Measurements from ENCODE around the gene LPAR2.

The LPAR2 gene

DNA sequence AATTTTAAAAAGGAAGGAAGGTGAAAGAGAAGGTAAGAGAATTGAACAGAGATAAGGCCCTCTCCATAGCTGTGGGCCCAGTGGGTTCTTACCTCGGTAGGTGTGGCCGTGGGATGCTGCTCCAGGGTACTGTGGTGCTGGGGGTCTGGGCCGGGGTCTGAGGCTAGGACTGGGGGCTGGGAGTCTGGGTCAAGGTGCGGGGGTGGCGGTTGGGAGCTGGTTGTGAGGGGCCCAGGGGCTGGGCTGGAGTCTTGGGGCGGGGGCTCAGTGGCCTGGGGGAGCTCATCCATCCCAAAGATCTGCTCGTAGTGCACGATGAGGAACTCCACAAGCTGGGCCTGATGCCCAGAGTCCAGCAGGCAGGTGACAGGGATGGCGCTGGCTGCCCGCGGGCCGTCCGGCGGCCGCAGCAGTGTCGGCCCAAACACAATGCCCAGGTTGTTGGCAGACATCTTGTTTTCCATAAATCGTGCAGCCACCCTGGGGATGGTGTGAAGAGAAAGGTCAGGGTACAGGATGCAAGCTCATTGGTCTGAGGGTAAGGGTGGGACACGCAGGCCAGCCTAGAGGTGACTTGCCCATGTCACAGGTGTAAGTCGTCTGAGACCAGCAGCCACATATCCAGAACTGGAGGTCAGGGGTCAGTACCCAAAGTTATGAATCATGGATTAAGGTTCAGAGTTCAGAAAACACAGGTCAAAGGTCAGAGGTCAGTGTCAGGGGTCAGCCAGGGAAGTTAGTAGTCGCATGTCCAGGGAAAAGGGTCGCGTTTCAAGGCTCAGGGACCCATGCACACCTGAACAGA lies 5.9 kb upstream of the LPAR2 start:
- H3K36me3 ChIP-seq (ENCODE audit: insufficient read depth, low read length) = peaks cover 43% of the 10 kb centered on the region
- no peaks in the 10 kb centered on the region for H3K27me3 ChIP-seq (ENCODE audit: insufficient read depth, low read length)
- no peak overlapping the region for H2AFZ ChIP-seq (ENCODE audit: low read depth, low read length)
- H3K9me3 ChIP-seq (ENCODE audit: low read length) = peaks cover 7% of the 10 kb centered on the region
- H3K4me3 ChIP-seq (ENCODE audit: low read length) = no peak overlapping the region
- no peaks in the 10 kb centered on the region for H3K4me1 ChIP-seq (ENCODE audit: insufficient read depth, low read length)

DNA sequence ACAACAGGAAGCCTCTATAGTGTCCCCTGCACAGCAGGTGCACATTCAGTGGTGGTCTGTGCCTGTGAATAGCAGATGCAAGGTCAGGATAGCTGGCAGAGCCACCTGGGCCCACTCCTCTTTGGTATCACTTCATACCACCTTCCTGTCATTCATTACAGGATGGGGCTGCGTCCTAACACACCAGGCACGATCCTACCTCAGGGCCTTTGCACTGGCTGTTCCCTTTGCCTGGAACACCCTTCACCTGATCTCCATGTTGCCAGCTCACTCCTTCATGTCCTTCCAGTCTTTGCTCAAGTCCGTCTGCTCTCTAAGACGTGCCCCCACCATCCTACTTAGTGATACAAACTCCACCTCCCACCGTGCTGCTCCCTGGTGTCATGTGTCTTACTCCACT lies 4.6 kb upstream of the LPAR2 start:
- Histone ChIP-seq H2AFZ (ENCODE audit: low read depth, low read length) (no peak overlapping the region), H3K4me3 (ENCODE audit: low read length) (no peak overlapping the region), H3K27me3 (ENCODE audit: insufficient read depth, low read length) (no peaks in the 10 kb centered on the region), H3K9me3 (ENCODE audit: low read length) (peaks cover 7% of the 10 kb centered on the region), H3K4me1 (ENCODE audit: insufficient read depth, low read length) (no peaks in the 10 kb centered on the region), H3K36me3 (ENCODE audit: insufficient read depth, low read length) (peaks cover 44% of the 10 kb centered on the region)

DNA sequence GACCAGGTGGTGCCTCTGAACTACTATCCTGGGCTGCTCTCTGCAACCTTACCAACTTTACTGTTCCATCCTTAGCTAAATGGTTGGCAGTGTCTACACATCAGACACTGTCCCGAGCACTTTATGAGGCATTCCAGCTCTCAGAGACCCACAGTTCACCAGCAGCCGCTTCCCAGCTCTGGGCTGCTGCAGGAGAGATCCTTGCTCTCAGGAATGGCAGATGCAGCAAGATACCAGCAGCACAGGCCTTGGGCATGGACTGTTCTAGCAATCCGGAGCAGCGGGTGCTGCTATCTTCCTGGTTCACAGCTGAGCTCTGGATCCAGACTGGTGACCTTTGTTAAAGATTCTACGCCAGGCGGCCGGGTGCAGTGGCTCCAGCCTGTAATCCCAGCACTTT lies 3.3 kb upstream of the LPAR2 start:
- Histone ChIP-seq H3K27me3 (ENCODE audit: insufficient read depth, low read length) (no peaks in the 10 kb centered on the region), H3K36me3 (ENCODE audit: insufficient read depth, low read length) (peaks cover 42% of the 10 kb centered on the region), H2AFZ (ENCODE audit: low read depth, low read length) (no peak overlapping the region), H3K4me1 (ENCODE audit: insufficient read depth, low read length) (no peaks in the 10 kb centered on the region), H3K9me3 (ENCODE audit: low read length) (peaks cover 7% of the 10 kb centered on the region), H3K4me3 (ENCODE audit: low read length) (no peak overlapping the region)

DNA sequence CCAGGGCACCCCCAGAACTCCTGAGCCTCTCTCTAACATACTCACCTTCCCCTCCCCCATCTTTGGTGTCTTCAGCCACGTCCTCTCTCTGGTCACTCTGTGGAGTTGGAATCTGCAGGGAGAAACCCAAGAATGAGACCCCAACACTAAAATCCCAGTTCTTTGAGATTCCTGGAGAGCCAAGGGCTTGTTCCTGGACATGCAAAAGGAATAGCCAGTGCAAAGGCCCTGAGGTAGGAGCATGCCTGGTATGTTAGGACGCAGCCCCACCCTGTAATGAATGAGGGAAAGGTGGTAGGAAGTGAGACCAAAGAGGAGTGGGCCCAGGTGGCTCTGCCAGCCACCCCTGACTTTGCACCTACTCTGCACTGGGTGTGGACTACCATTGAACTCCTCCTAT lies 2.4 kb upstream of the LPAR2 start:
- Histone ChIP-seq H2AFZ (ENCODE audit: low read depth, low read length) (no peak overlapping the region), H3K36me3 (ENCODE audit: insufficient read depth, low read length) (peaks cover 37% of the 10 kb centered on the region), H3K27me3 (ENCODE audit: insufficient read depth, low read length) (no peaks in the 10 kb centered on the region), H3K4me1 (ENCODE audit: insufficient read depth, low read length) (no peaks in the 10 kb centered on the region), H3K4me3 (ENCODE audit: low read length) (no peak overlapping the region), H3K9me3 (ENCODE audit: low read length) (peaks cover 7% of the 10 kb centered on the region)

DNA sequence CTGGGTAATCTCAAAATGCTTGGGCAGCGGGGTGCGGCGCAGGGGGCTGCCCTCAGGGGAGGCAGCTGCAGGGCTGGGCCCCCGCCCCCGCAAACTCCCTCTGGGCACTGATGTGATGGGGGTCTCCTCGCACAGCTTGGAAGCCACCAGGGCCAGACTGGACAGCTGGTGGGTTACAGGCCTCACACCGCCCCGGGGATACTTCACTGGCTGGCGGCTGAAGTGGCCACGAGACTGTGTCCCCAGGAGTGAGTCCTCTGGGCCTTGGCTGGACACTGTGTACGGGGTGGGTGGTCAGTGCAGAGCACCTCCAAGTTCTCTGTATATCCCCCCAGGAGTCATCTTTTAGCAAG lies 2.0 kb upstream of the LPAR2 start:
- H3K4me3 ChIP-seq (ENCODE audit: low read length) = no peak overlapping the region
- H3K4me1 ChIP-seq (ENCODE audit: insufficient read depth, low read length) = no peaks in the 10 kb centered on the region
- no peak overlapping the region for H2AFZ ChIP-seq (ENCODE audit: low read depth, low read length)
- H3K9me3 ChIP-seq (ENCODE audit: low read length) = peaks cover 5% of the 10 kb centered on the region
- H3K27me3 ChIP-seq (ENCODE audit: insufficient read depth, low read length) = no peaks in the 10 kb centered on the region
- H3K36me3 ChIP-seq (ENCODE audit: insufficient read depth, low read length) = peaks cover 33% of the 10 kb centered on the region

DNA sequence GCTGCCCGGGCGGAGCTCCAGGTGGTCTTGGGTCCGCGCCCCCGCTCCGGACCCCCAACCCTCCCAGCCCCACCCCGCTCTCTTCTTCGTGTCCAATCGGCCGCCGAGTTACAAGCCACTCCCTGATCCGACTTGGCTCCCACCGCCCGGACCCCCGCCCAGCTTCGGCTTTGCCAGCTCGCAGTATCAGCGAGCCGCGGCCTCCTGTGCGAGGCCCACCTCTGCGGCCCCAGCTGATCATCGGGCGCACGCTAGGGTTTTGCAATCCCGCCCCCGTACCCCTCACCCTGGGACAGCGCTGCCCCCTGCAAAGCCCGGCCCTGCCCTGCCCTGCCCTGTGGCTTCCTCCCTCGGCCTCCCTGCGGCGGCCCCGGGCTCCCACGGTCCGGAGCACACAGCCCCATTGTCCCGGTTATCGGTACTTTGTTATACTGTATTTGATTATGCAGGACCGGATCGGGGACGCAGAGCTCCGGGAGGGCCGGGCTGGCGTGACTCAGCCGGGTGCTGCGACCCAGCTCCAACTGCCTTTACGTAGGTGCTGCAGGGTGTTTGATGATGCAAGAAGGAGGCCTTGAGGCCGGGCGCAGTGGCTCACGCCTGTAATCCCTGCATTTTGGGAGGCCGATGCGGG lies 598 bp upstream of the LPAR2 start:
- Histone ChIP-seq H3K4me3 (ENCODE audit: low read length) (no peak overlapping the region), H3K4me1 (ENCODE audit: insufficient read depth, low read length) (no peaks in the 10 kb centered on the region), H3K9me3 (ENCODE audit: low read length) (peaks cover 4% of the 10 kb centered on the region), H3K36me3 (ENCODE audit: insufficient read depth, low read length) (peaks cover 24% of the 10 kb centered on the region), H3K27me3 (ENCODE audit: insufficient read depth, low read length) (no peaks in the 10 kb centered on the region), H2AFZ (ENCODE audit: low read depth, low read length) (no peak overlapping the region)

DNA sequence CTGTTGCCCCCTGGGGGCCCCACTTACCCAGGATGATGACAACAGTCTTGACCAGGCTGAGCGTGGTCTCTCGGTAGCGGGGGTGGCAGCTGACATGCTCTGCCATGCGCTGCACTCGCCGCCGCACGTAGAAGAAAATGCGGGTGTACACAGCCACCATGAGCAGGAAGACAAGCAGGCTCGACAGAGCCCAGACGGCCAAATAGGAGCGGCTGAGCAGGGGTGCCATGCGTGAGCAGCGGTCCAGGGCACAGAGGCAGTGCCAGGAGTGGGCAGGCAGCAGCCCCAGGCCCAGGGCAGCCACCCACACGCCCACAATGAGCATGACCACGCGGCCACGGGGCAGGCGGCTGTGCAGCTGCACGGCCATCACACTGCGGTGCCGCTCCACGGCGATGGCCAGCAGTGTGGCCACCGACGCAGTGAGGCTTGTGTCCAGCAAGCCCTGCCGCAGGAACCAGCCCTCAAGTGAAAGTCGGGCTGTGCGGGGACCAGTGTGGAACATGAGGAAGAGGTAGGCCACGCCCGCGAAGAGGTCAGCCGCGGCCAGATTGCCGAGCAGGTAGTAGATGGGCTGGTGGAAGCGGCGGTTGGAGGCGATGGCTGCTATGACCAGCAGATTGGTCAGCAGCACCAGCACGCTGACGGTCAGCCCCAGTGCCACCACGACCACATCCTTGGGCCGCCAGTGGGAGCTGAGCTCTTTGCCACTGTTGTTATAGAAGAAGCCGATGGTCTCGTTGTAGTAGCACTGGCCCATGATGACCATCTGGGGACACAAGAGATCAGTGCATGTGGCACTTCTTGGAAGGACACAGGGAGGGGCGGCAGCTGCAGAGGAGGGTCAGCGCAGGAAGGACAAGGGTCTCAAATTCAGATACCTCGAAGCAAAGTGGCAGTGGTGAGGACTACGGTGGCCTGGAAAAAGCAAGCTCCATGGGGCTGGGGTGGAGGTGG lies 1.2 kb downstream of the LPAR2 start:
- Histone ChIP-seq H3K36me3 (ENCODE audit: insufficient read depth, low read length) (peaks cover 15% of the 10 kb centered on the region), H3K4me1 (ENCODE audit: insufficient read depth, low read length) (no peaks in the 10 kb centered on the region), H3K27me3 (ENCODE audit: insufficient read depth, low read length) (no peaks in the 10 kb centered on the region), H3K4me3 (ENCODE audit: low read length) (no peak overlapping the region), H2AFZ (ENCODE audit: low read depth, low read length) (no peak overlapping the region), H3K9me3 (ENCODE audit: low read length) (peaks cover 4% of the 10 kb centered on the region)

DNA sequence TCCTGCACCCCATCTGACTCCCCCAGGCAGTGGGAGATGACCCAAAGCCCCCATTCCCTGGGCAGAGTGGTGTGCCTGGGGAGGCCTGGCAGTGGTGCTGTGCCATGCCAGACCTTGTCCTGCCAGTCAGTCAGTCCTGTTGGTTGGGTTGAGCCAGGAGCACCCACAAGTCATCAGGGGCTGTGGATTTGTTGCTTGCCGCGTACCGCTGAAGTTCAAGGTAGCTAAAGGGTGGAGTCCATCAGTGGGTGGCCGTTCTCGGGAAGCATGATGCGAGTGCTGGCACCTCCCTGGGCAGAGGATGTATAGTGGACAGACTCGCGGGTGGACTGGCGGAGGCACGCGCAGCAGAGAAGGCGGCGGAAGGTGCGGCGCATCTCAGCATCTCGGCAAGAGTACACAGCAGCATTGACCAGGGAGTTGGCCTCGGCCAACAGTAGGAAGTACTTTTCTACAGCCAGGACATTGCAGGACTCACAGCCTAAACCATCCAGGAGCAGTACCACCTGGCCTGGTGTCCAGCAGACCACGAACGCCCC lies 3.9 kb downstream of the LPAR2 start:
- Histone ChIP-seq H3K27me3 (ENCODE audit: insufficient read depth, low read length) (no peaks in the 10 kb centered on the region), H3K4me3 (ENCODE audit: low read length) (no peak overlapping the region), H2AFZ (ENCODE audit: low read depth, low read length) (no peak overlapping the region), H3K9me3 (ENCODE audit: low read length) (no peaks in the 10 kb centered on the region), H3K36me3 (ENCODE audit: insufficient read depth, low read length) (peaks cover 6% of the 10 kb centered on the region), H3K4me1 (ENCODE audit: insufficient read depth, low read length) (no peaks in the 10 kb centered on the region)

DNA sequence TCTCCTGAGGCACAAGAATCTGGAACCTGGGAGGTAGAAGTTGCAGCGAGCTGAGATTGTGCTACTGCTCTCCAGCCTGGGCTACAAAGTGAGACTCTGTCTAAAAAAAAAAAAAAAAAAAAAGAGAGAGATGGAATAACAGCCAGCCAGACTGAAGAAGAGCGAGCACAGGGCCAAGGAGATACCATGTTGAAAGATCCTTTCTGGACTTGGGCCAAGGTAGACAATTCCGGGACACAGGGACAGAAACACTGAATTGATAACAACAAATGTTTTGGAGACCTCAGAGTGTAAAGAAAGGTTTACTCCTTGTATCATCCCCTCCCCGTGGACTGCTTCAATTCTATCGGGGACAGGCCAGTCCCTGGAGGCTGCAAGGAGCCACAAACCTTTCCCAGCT lies 4.6 kb downstream of the LPAR2 start:
- Histone ChIP-seq H3K36me3 (ENCODE audit: insufficient read depth, low read length) (peaks cover 3% of the 10 kb centered on the region), H3K9me3 (ENCODE audit: low read length) (no peaks in the 10 kb centered on the region), H3K27me3 (ENCODE audit: insufficient read depth, low read length) (no peaks in the 10 kb centered on the region), H3K4me3 (ENCODE audit: low read length) (no peak overlapping the region), H2AFZ (ENCODE audit: low read depth, low read length) (no peak overlapping the region), H3K4me1 (ENCODE audit: insufficient read depth, low read length) (no peaks in the 10 kb centered on the region)

DNA sequence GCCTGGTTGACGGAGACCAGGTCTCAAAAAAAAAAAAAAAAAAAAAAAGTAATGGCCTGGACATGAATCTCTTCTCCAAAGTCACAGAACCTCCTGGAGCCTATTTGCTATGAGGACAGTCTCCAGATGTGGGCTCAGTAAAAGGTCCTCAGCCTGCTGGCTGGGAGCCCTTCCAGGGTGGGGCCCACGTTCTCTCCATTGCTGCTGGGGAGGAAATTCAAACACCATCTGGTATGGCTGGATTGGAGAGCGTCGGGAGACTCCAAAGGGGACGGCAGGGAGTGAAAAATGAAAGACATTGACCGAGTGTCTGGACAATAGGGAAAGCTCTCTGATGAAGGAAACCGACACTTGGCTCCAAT lies 8.2 kb downstream of the LPAR2 start:
- no peaks in the 10 kb centered on the region for H3K9me3 ChIP-seq (ENCODE audit: low read length)
- H2AFZ ChIP-seq (ENCODE audit: low read depth, low read length) = no peak overlapping the region
- peaks cover 3% of the 10 kb centered on the region for H3K4me1 ChIP-seq (ENCODE audit: insufficient read depth, low read length)
- peaks cover 3% of the 10 kb centered on the region for H3K36me3 ChIP-seq (ENCODE audit: insufficient read depth, low read length)
- no peaks in the 10 kb centered on the region for H3K27me3 ChIP-seq (ENCODE audit: insufficient read depth, low read length)
- H3K4me3 ChIP-seq (ENCODE audit: low read length) = no peak overlapping the region

DNA sequence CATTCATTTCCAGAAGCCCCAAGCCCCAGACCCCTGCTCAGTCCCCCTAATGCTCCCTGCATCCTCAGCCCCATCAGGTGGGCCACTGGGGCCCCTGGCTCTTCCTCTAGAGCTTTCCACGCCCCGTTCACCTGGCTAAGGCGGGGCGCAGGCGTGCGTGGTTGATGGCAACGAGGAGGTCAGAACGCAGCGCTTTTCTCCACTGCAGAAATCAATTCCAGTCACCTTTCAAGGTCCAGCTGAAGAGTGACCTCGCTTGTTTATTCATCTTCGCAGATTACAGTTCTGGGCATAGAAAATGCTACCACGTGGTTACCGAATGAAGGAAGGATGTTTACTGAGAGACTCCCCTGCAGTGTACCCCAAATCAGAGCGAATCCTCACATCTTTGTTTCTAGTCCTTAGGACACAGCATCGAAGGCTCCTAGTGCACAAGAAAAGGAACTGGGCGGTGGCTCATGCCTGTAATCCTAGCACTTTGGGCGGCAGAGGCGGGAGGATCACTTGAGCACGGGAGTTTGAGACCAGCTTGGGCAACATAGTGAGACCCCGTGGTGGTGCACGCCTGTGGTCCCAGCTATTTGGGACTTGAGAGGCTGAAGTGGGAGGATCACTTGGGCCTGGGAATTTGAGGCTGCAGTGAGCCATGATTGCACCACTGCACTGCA lies 8.7 kb downstream of the LPAR2 start:
- H3K36me3 ChIP-seq (ENCODE audit: insufficient read depth, low read length) = peaks cover 2% of the 10 kb centered on the region
- H3K27me3 ChIP-seq (ENCODE audit: insufficient read depth, low read length) = no peaks in the 10 kb centered on the region
- no peaks in the 10 kb centered on the region for H3K9me3 ChIP-seq (ENCODE audit: low read length)

DNA sequence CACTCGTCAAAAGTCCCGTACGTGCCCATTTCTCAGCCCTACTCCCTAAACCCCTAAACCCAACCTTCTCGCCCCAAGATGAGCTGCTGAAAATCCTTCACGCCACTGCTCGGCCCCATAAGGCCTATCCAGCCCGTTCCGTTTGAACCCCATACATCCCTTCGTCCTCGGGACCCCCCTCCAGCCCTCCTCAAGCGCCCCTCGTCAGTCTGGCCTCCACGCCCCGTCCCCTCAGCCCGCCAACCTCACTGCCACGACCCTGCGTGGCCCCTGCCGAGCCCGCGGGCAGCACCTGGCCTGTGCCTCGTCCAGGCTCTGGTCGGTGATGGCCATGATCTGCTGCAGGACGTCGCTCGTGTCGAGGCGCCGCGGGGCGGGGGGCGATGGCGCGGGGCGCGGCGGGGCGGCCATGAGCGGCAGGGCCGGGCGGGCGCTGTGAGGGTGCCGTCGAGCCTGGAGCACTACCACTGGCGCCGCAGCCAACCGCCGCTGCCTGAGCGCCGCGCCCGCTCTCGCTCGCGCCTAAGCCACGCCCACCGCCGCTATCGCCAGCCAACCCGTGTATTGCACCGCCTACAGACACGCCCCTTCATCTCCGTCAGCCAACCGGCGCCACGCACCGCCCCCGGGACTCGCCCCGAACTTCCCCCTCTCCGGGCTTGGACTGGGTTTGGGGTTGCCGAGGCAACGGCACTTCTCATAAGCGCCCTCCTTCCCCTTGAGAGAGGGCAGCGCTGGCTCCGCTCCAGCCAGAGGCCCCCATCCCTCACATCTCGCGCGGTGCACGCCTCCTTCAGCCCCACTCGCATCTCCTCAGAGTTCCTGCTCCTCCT lies 9.6 kb downstream of the LPAR2 start, which contains the start of gene PBX4:
TSS of gene PBX4 (minus strand) at position 469 of the 833 bp plus-strand sequence. CDS start at position 411, 58 bp downstream.
- Histone ChIP-seq H3K4me1 (ENCODE audit: insufficient read depth, low read length) (peaks cover 5% of the 10 kb centered on the region), H3K36me3 (ENCODE audit: insufficient read depth, low read length) (no peaks in the 10 kb centered on the region), H3K9me3 (ENCODE audit: low read length) (no peaks in the 10 kb centered on the region), H3K4me3 (ENCODE audit: low read length) (peak within 1 kb of the TSS; percentile 66), H3K27me3 (ENCODE audit: insufficient read depth, low read length) (no peaks in the 10 kb centered on the region), H2AFZ (ENCODE audit: low read depth, low read length) (peak within 1 kb of the TSS; percentile 91)

More for the DNA sequence above, 8.7 kb downstream of the LPAR2 start:
- Histone ChIP-seq H3K4me3 (ENCODE audit: low read length) (peak overlapping the region; percentile 66), H3K4me1 (ENCODE audit: insufficient read depth, low read length) (peaks cover 3% of the 10 kb centered on the region), H2AFZ (ENCODE audit: low read depth, low read length) (peak overlapping the region; percentile 27)

All from neuron (in vitro differentiated cells).